ENCODE data around the gene PCED1B. TPM values are rescaled to one million over a fixed set of nuclear protein-coding genes. Genes with fewer than 3 reads are reported as not detected.

PCED1B gene
- total RNA-seq, 4 donors from 2014 or later = 1.0 to 1.5 (median 1.2) TPM

DNA sequence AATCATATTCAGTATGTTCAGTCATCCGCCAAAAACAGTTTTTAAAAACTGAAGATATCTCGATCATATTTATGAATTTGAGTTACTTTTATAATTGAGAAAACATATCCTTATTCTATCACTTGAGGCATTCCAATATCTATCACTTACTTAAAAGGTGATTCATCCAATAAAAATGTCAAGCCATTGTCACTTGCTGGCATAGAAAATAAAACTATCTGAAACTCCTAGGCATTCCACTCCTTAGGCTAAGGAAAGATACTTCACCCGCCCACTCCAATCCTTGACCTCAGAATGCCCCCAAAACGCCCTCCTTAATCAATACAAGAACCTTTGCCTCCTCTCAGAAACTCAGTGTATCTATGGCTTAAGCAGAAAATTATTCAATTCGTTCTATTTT lies 51.6 kb downstream of the PCED1B start:
- H3K4me3 ChIP-seq (replicated peaks in 1 of 3) = no peak overlapping the region
- H3K4me1 ChIP-seq = no peaks in the 10 kb centered on the region
- no peaks in the 10 kb centered on the region for H3K36me3 ChIP-seq
- H3K27ac ChIP-seq = no peak overlapping the region
- no peaks in the 10 kb centered on the region for H3K9me3 ChIP-seq
- H3K27me3 ChIP-seq = no peaks in the 10 kb centered on the region
- DNase-seq = no peak
- WGBS, 2 donors = 79 to 85% methylated on average over 5 of the region's 5 CpGs
- TF ChIP-seq, protein P1, sequence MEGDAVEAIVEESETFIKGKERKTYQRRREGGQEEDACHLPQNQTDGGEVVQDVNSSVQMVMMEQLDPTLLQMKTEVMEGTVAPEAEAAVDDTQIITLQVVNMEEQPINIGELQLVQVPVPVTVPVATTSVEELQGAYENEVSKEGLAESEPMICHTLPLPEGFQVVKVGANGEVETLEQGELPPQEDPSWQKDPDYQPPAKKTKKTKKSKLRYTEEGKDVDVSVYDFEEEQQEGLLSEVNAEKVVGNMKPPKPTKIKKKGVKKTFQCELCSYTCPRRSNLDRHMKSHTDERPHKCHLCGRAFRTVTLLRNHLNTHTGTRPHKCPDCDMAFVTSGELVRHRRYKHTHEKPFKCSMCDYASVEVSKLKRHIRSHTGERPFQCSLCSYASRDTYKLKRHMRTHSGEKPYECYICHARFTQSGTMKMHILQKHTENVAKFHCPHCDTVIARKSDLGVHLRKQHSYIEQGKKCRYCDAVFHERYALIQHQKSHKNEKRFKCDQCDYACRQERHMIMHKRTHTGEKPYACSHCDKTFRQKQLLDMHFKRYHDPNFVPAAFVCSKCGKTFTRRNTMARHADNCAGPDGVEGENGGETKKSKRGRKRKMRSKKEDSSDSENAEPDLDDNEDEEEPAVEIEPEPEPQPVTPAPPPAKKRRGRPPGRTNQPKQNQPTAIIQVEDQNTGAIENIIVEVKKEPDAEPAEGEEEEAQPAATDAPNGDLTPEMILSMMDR (IDR thresholded peaks at IDR 0.05) = no peak
- no peak for TF ChIP-seq POLR2A (IDR thresholded peaks at IDR 0.05)
- intact Hi-C loops (cut with DNase I) = no loop called here

- no peaks in the 10 kb centered on the region for H3K27me3 ChIP-seq
- H3K4me1 ChIP-seq = no peaks in the 10 kb centered on the region
- intact Hi-C loops (cut with DNase I) = no loop called here
- TF ChIP-seq, protein P1 (IDR thresholded peaks at IDR 0.05) = no peak
- no peak for TF ChIP-seq POLR2A (IDR thresholded peaks at IDR 0.05)
- no peak overlapping the region for H3K4me3 ChIP-seq (replicated peaks in 1 of 3)
- 93 to 95% methylated on average over 3 of the region's 3 CpGs for WGBS, 2 donors
- no peak for DNase-seq
- no peaks in the 10 kb centered on the region for H3K36me3 ChIP-seq
- H3K27ac ChIP-seq = no peak overlapping the region
- no peaks in the 10 kb centered on the region for H3K9me3 ChIP-seq
These were observed 54.6 kb downstream of the PCED1B start for GRCh38 chr12:47134005-47134404.

DNA sequence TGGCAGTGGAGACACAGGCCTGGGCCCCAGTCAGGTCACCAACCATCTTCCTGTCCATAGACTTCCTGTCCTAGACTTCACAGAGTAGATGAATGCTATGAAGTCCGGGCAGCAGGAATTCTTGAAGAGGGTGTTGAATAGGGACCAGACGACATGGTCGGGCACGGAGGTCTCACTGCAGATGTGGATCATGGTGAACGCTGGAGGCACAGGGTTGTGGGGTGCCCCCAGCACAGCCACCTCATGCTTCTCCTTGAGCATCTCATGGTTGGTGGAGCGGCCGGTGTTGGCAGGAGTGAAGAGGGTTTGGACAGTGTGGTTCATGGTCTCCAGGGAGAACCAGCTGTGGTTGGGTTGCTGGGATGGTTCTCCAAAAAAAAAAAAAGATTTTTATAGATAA lies 56.2 kb downstream of the PCED1B start:
- H3K9me3 ChIP-seq = no peaks in the 10 kb centered on the region
- H3K27me3 ChIP-seq = no peaks in the 10 kb centered on the region
- intact Hi-C loops (cut with DNase I) = no loop called here
- H3K36me3 ChIP-seq = no peaks in the 10 kb centered on the region
- no peak for TF ChIP-seq POLR2A (IDR thresholded peaks at IDR 0.05)
- TF ChIP-seq, protein P1 (IDR thresholded peaks at IDR 0.05) = no peak
- no peak overlapping the region for H3K27ac ChIP-seq
- H3K4me3 ChIP-seq (replicated peaks in 1 of 3) = no peak overlapping the region
- no peak for DNase-seq
- H3K4me1 ChIP-seq = no peaks in the 10 kb centered on the region
- WGBS, 2 donors = 91 to 93% methylated on average over 7 of the region's 7 CpGs

DNA sequence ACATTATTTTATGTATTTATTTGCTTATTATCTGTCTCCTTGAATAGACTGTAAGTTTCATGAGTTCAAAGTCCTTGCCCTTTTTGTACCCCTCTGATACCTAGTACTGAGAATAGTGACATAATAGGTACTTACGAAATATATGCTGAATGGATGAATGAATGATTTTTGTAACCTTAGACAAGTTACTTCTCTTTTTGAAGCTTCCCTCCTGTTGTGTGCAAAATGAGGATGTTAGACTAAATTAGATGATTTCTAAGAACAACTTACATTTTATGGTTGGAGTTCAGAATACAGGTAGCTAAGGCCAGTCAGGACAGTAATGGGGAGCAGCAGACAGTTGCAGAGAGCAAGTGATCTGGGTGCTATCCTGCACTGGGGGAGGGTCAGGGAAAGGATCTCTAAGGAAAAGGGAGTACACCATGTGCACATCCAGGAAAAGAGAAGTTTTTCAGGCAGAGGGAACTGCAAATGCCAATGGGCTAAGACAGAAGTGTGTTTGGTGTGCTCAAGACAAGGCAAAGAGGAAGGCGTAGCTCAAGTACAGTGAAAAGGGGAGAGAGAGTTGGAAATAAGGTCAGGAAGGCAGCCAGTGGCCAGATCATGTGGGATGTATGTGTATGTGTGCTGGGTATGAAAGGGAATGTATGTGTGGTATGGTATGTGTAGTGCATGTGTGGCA lies 59.7 kb downstream of the PCED1B start:
- H3K4me1 ChIP-seq = no peaks in the 10 kb centered on the region
- 96 to 97% methylated on average over 2 of the region's 2 CpGs for WGBS, 2 donors

GRCh38 chr12:47141459-47141858 lies 62.0 kb downstream of the PCED1B start:
- Histone ChIP-seq H3K27ac (no peak overlapping the region), H3K9me3 (no peaks in the 10 kb centered on the region), H3K36me3 (no peaks in the 10 kb centered on the region), H3K27me3 (no peaks in the 10 kb centered on the region), H3K4me1 (no peaks in the 10 kb centered on the region), H3K4me3 (replicated peaks in 1 of 3) (no peak overlapping the region)
- intact Hi-C loops (cut with DNase I) = no loop called here
- no peak for DNase-seq
- TF ChIP-seq, protein P1 (IDR thresholded peaks at IDR 0.05) = no peak
- no peak for TF ChIP-seq POLR2A (IDR thresholded peaks at IDR 0.05)

More for the DNA sequence above, 59.7 kb downstream of the PCED1B start:
- TF ChIP-seq, protein P1 (IDR thresholded peaks at IDR 0.05) = no peak
- no peak for TF ChIP-seq POLR2A (IDR thresholded peaks at IDR 0.05)
- no peaks in the 10 kb centered on the region for H3K9me3 ChIP-seq
- H3K36me3 ChIP-seq = no peaks in the 10 kb centered on the region
- no peak overlapping the region for H3K27ac ChIP-seq
- no peaks in the 10 kb centered on the region for H3K27me3 ChIP-seq
- intact Hi-C loops (cut with DNase I) = no loop called here
- no peak overlapping the region for H3K4me3 ChIP-seq (replicated peaks in 1 of 3)
- no peak for DNase-seq
